ENCODE data around the gene SOCS2. TPM values are rescaled to one million over a fixed set of nuclear protein-coding genes. Genes with fewer than 3 reads are reported as not detected.
"Not testable (repeated sequence)": the region's sequence is repeated elsewhere in the genome, so short reads cannot be mapped to it uniquely, and the experiment has no call there.

The SOCS2 gene
- total RNA-seq (2014; rRNA removed; shearing (Covaris generic)) = 0.13 and 1.0 TPM in 2 replicates

GRCh38 chr12:93571925-93572711 is at the start of gene SOCS2:
TSS of gene SOCS2 (plus strand) at chr12:93572675. CDS start at chr12:93572898, 223 bp downstream.
- DNase-seq (ENCODE audit: low spot score) = no peak

- no peak for DNase-seq (ENCODE audit: low spot score)
These were observed 47.9 kb upstream of the SOCS2 start for GRCh38 chr12:93524386-93525133.

- peak; percentile 40 for DNase-seq (ENCODE audit: low spot score)
These were observed 45.6 kb upstream of the SOCS2 start for GRCh38 chr12:93526786-93527428.

- DNase-seq (ENCODE audit: low spot score) = no peak
These were observed 42.1 kb upstream of the SOCS2 start for GRCh38 chr12:93530358-93530757.

GRCh38 chr12:93533310-93533709 is 39.2 kb upstream of the SOCS2 start:
- no peak for DNase-seq (ENCODE audit: low spot score)

GRCh38 chr12:93536111-93536765 is 36.2 kb upstream of the SOCS2 start:
- no peak for DNase-seq (ENCODE audit: low spot score)

GRCh38 chr12:93536766-93537488 is 35.5 kb upstream of the SOCS2 start:
- no peak for DNase-seq (ENCODE audit: low spot score)

GRCh38 chr12:93537769-93538168 is 34.7 kb upstream of the SOCS2 start:
- DNase-seq (ENCODE audit: low spot score) = no peak

- DNase-seq (ENCODE audit: low spot score) = no peak
These were observed 32.7 kb upstream of the SOCS2 start for GRCh38 chr12:93539821-93540220.

GRCh38 chr12:93540466-93540865 is 32.0 kb upstream of the SOCS2 start:
- no peak for DNase-seq (ENCODE audit: low spot score)

- DNase-seq (ENCODE audit: low spot score) = no peak
These were observed 30.8 kb upstream of the SOCS2 start for GRCh38 chr12:93541578-93542225.

- no peak for DNase-seq (ENCODE audit: low spot score)
These were observed 24.7 kb upstream of the SOCS2 start for GRCh38 chr12:93547778-93548177.

GRCh38 chr12:93549174-93549573 is 23.3 kb upstream of the SOCS2 start:
- no peak for DNase-seq (ENCODE audit: low spot score)

- DNase-seq (ENCODE audit: low spot score) = no peak
These were observed 21.5 kb upstream of the SOCS2 start for GRCh38 chr12:93550748-93551611.

GRCh38 chr12:93552427-93552826 is 20.0 kb upstream of the SOCS2 start:
- no peak for DNase-seq (ENCODE audit: low spot score)

GRCh38 chr12:93557879-93558278 is 14.6 kb upstream of the SOCS2 start:
- not testable (repeated sequence) for DNase-seq (ENCODE audit: low spot score)

GRCh38 chr12:93558685-93559084 is 13.8 kb upstream of the SOCS2 start:
- DNase-seq (ENCODE audit: low spot score) = not testable (repeated sequence)

GRCh38 chr12:93563807-93564538 is 8.5 kb upstream of the SOCS2 start:
- peak; percentile 25 for DNase-seq (ENCODE audit: low spot score)

GRCh38 chr12:93565760-93566159 is 6.7 kb upstream of the SOCS2 start:
- DNase-seq (ENCODE audit: low spot score) = no peak
